CD14-positive monocyte (primary cell): ENCODE data around the gene CDH22. TPM values are rescaled to one million over a fixed set of nuclear protein-coding genes. Genes with fewer than 3 reads are reported as not detected.

ENCODE experiments used
- DNase-seq, 3 donors: peaks; one replicate each; pipeline ENCODE4 v3.0.0-alpha.2; 2011 to 2022
- H2AFZ ChIP-seq: 2 replicates; pipeline ENCODE4 v1.6.0; 2012; ENCODE audit warnings: mild to moderate bottlenecking, low read depth, low read length, inconsistent platforms; ENCODE audit not compliant: insufficient read depth, poor library complexity, severe bottlenecking
- H3K27ac ChIP-seq, 2 donors: 1 replicate in 1 of 2; 2 replicates in 1 of 2; pipeline ENCODE4 v1.5.1; 2012 to 2013; ENCODE audit warnings: low read length in 2 of 2, control low read depth in 1 of 2, inconsistent platforms in 1 of 2, low read depth in 1 of 2, mild to moderate bottlenecking in 1 of 2
- H3K27me3 ChIP-seq, 2 donors: one replicate each; pipeline versions ENCODE4 v1.6.0 to v1.6.1; 2011 to 2013; ENCODE audit warnings: low read length in 2 of 2; ENCODE audit not compliant: control insufficient read depth in 2 of 2, insufficient read depth in 2 of 2
- H3K36me3 ChIP-seq, 2 donors: replicated peaks in 1 of 2; 1 replicate in 1 of 2; 2 replicates in 1 of 2; pipeline versions ENCODE4 v1.5.1 to v1.6.1; 2012 to 2013; ENCODE audit warnings: low read length in 2 of 2, control low read depth in 1 of 2, inconsistent platforms in 1 of 2, mild to moderate bottlenecking in 1 of 2; ENCODE audit not compliant: insufficient read depth in 2 of 2, control insufficient read depth in 1 of 2
- H3K4me1 ChIP-seq, 2 donors: 1 replicate in 1 of 2; 2 replicates in 1 of 2; pipeline versions ENCODE4 v1.5.1 to v1.6.1; 2012 to 2013; ENCODE audit warnings: low read length in 2 of 2, control low read depth in 1 of 2, inconsistent platforms in 1 of 2, mild to moderate bottlenecking in 1 of 2, moderate library complexity in 1 of 2; ENCODE audit not compliant: insufficient read depth in 2 of 2, control insufficient read depth in 1 of 2
- H3K4me2 ChIP-seq: replicated peaks from 2 replicates; pipeline ENCODE3; 2012; ENCODE audit warnings: low read length, moderate library complexity, mild to moderate bottlenecking; ENCODE audit not compliant: poor library complexity, severe bottlenecking; ENCODE audit errors: extremely low read depth
- H3K4me3 ChIP-seq, 3 experiments: fragments of 200-600 bp in 1 of 3; sonication (generic) in 1 of 3; replicated peaks in 1 of 3; 1 replicate in 2 of 3; 2 replicates in 1 of 3; pipeline ENCODE4 v1.5.1; 2011 to 2013; ENCODE audit warnings: low read length in 3 of 3, mild to moderate bottlenecking in 3 of 3, control low read depth in 2 of 3, low read depth in 2 of 3, inconsistent platforms in 1 of 3, moderate library complexity in 1 of 3
- H3K79me2 ChIP-seq: 2 replicates; pipeline ENCODE4 v1.6.0; 2012; ENCODE audit warnings: mild to moderate bottlenecking, control low read depth, inconsistent platforms, low read length, moderate library complexity; ENCODE audit not compliant: insufficient read depth
- H3K9ac ChIP-seq: 2 replicates; pipeline ENCODE4 v1.6.0; 2017; ENCODE audit warnings: low read length, mild to moderate bottlenecking; ENCODE audit not compliant: insufficient read depth, poor library complexity, severe bottlenecking
- H3K9me3 ChIP-seq, 2 donors: replicated peaks in 1 of 2; 1 replicate in 1 of 2; 2 replicates in 1 of 2; pipeline versions ENCODE4 v1.5.1 to v1.6.1; 2012 to 2013; ENCODE audit warnings: low read length in 2 of 2, control low read depth in 1 of 2; ENCODE audit not compliant: control insufficient read depth in 1 of 2, insufficient read depth in 1 of 2
- H4K20me1 ChIP-seq: 2 replicates; pipeline ENCODE4 v1.6.0; 2012; ENCODE audit warnings: mild to moderate bottlenecking, low read length, control low read depth, moderate library complexity; ENCODE audit not compliant: insufficient read depth
- H3K27ac Mint-ChIP-seq, 7 donors: one replicate each; pipeline ENCODE4 v1.8.0; 2020; ENCODE audit warnings: mild to moderate bottlenecking in 7 of 7, mixed read lengths in 7 of 7, moderate library complexity in 6 of 7, inconsistent platforms in 2 of 7
- H3K27me3 Mint-ChIP-seq, 3 donors: one replicate each; pipeline ENCODE4 v1.8.0; 2021 to 2022; ENCODE audit warnings: low read depth in 3 of 3, mild to moderate bottlenecking in 3 of 3, mixed read lengths in 3 of 3, moderate library complexity in 3 of 3, inconsistent platforms in 1 of 3
- H3K36me3 Mint-ChIP-seq, 2 donors: one replicate each; pipeline ENCODE4 v1.8.0; 2020; ENCODE audit warnings: mixed read lengths in 2 of 2, inconsistent platforms in 1 of 2, mild to moderate bottlenecking in 1 of 2
- H3K4me1 Mint-ChIP-seq: one replicate; pipeline ENCODE4 v1.8.0; 2020; ENCODE audit warnings: mild to moderate bottlenecking, mixed read lengths
- H3K4me3 Mint-ChIP-seq, 2 donors: one replicate each; pipeline ENCODE4 v1.8.0; 2020; ENCODE audit warnings: mild to moderate bottlenecking in 2 of 2, mixed read lengths in 2 of 2, moderate library complexity in 1 of 2
- H3K9me3 Mint-ChIP-seq, 7 donors: one replicate each; pipeline ENCODE4 v1.8.0; 2020 to 2022; ENCODE audit warnings: mixed read lengths in 7 of 7, mild to moderate bottlenecking in 6 of 7, moderate library complexity in 6 of 7, inconsistent platforms in 2 of 7
- WGBS: methylation state at CpG from one replicate; pipeline ENCODE4 v1.1.5; 2013; ENCODE audit warnings: missing lambda C conversion rate; ENCODE audit not compliant: insufficient coverage; 5-methylcytosine and 5-hydroxymethylcytosine counted together
- intact Hi-C, 2 donors: fragments of 100-400 bp; cut with micrococcal nuclease; formaldehyde crosslinking; loops; one replicate each; pipeline versions ENCODE4 v1.15.0 to v1.15.1; 2023
- polyA plus RNA-seq, 3 donors: library from polyadenylated mRNA; depleted of rRNA in 1 of 3; unstranded in 2 of 3; stranded (reverse) in 1 of 3; fragments of 300-500 nt in 2 of 3; fragments of >200 nt in 1 of 3; fragmentation: Illumina TruSeq in 2 of 3; gene quantifications; 1 replicate in 2 of 3; 2 replicates in 1 of 3; pipeline ENCODE4 v1.2.3, GENCODE V29; 2012 to 2021
- TF ChIP-seq, protein P1 (sequence below): fragments of 200-600 bp; IDR thresholded peaks from one replicate; pipeline ENCODE4 v1.8.0; 2022; ENCODE audit warnings: antibody characterized with exemption, mild to moderate bottlenecking

CDH22 gene
- polyA plus RNA-seq, 3 donors = not detected

DNA sequence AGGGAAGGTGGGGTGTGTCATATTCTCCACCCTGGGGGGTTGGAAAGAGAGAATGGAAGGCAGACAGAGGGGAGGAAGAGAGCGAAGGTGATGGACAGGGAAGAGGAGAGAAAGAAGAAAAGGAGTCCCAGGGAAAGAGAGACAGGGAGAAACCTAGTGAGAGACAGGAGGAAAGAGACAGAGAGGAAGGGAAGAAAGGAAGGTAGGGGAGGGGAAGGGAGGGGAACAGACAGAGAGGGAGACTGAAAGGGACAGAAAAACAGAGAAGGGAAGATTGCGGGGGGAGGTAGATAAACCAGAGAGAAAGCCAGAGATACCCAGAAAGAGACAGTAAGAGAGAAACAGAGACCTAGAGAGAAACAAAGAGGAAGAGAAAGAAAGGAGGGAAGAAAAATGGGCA is 88.4 kb downstream of the CDH22 start:
- TF ChIP-seq, protein P1, sequence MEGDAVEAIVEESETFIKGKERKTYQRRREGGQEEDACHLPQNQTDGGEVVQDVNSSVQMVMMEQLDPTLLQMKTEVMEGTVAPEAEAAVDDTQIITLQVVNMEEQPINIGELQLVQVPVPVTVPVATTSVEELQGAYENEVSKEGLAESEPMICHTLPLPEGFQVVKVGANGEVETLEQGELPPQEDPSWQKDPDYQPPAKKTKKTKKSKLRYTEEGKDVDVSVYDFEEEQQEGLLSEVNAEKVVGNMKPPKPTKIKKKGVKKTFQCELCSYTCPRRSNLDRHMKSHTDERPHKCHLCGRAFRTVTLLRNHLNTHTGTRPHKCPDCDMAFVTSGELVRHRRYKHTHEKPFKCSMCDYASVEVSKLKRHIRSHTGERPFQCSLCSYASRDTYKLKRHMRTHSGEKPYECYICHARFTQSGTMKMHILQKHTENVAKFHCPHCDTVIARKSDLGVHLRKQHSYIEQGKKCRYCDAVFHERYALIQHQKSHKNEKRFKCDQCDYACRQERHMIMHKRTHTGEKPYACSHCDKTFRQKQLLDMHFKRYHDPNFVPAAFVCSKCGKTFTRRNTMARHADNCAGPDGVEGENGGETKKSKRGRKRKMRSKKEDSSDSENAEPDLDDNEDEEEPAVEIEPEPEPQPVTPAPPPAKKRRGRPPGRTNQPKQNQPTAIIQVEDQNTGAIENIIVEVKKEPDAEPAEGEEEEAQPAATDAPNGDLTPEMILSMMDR = no peak
- intact Hi-C loops = no loop called here
- no peaks in the 10 kb centered on the region for H4K20me1 ChIP-seq
- H3K36me3 ChIP-seq = no peaks in the 10 kb centered on the region
- H3K9me3 ChIP-seq = no peaks in the 10 kb centered on the region
- H3K9ac ChIP-seq = no peak overlapping the region
- H3K27me3 Mint-ChIP-seq = peaks cover 9 to 21% (median 16%) of the 10 kb centered on the region in 3 donors
- no peak overlapping the region for H2AFZ ChIP-seq
- H3K27ac ChIP-seq = no peak overlapping the region
- H3K4me1 ChIP-seq = no peaks in the 10 kb centered on the region
- H3K36me3 Mint-ChIP-seq = no peaks in the 10 kb centered on the region
- no peak overlapping the region for H3K4me3 ChIP-seq
- WGBS = 36% methylated on average over 1 of the region's 2 CpGs
- peaks cover 0 to 4% (median 0%) of the 10 kb centered on the region in 7 donors for H3K9me3 Mint-ChIP-seq
- H3K27ac Mint-ChIP-seq = peak overlapping the region in 1 of 7 donors; percentile 12
- H3K4me1 Mint-ChIP-seq = peaks cover 6% of the 10 kb centered on the region
- H3K4me3 Mint-ChIP-seq = peak overlapping the region in 1 of 2 donors; percentile 17
- H3K79me2 ChIP-seq = no peaks in the 10 kb centered on the region
- DNase-seq = no peak
- H3K27me3 ChIP-seq = peaks cover 0 to 8% of the 10 kb centered on the region in 2 donors
- H3K4me2 ChIP-seq = no peak overlapping the region

DNA sequence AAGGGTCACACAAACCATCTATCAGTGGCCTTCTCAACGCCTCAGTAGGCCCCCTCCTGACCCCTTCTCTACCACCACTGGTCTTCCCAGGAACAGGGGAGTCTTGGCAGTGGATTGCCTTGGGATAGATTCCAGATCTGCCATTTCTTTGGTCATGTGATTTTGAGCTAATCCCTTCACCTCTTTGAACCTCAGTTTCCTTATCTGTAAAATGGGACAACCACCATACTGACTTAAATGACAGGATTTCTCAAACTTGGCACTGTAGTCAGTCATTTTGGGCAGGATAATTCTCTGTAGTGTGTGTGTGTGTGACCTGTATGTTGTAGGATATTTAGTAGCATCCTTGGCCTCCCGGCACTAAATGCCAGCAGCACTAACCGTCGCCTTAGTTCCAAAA is 89.1 kb downstream of the CDH22 start:
- no peak for DNase-seq
- H3K9ac ChIP-seq = no peak overlapping the region
- 100% methylated on average over 3 of the region's 4 CpGs for WGBS
- no peaks in the 10 kb centered on the region for H3K36me3 Mint-ChIP-seq
- no peaks in the 10 kb centered on the region for H3K9me3 ChIP-seq
- H4K20me1 ChIP-seq = no peaks in the 10 kb centered on the region
- TF ChIP-seq, protein P1 = no peak
- H3K4me1 Mint-ChIP-seq = peaks cover 9% of the 10 kb centered on the region
- H3K27ac ChIP-seq = no peak overlapping the region
- H3K4me2 ChIP-seq = no peak overlapping the region
- no peak overlapping the region for H3K27ac Mint-ChIP-seq
- peaks cover 0 to 4% (median 0%) of the 10 kb centered on the region in 7 donors for H3K9me3 Mint-ChIP-seq
- no peaks in the 10 kb centered on the region for H3K79me2 ChIP-seq
- intact Hi-C loops = no loop called here
- H3K4me3 ChIP-seq = no peak overlapping the region
- no peak overlapping the region for H3K4me3 Mint-ChIP-seq
- peaks cover 5 to 21% (median 16%) of the 10 kb centered on the region in 3 donors for H3K27me3 Mint-ChIP-seq
- no peaks in the 10 kb centered on the region for H3K4me1 ChIP-seq
- H3K27me3 ChIP-seq = peaks cover 0 to 8% of the 10 kb centered on the region in 2 donors
- H2AFZ ChIP-seq = no peak overlapping the region
- no peaks in the 10 kb centered on the region for H3K36me3 ChIP-seq
